Esophagus (tissue), 2 donors: ENCODE data around the gene RTF1. TPM values are rescaled to one million over a fixed set of nuclear protein-coding genes. Genes with fewer than 3 reads are reported as not detected.
"Not testable (repeated sequence)": the region's sequence is repeated elsewhere in the genome, so short reads cannot be mapped to it uniquely, and the experiment has no call there.

Source experiments
- H3K27ac ChIP-seq, 2 donors: one replicate each; pipeline ENCODE4 v1.5.1; 2013; ENCODE audit warnings: low read depth in 2 of 2, mild to moderate bottlenecking in 2 of 2, inconsistent platforms in 1 of 2, low read length in 1 of 2, moderate library complexity in 1 of 2
- H3K27me3 ChIP-seq, 2 donors: one replicate each; pipeline ENCODE4 v1.6.1; 2013; ENCODE audit warnings: low read length in 2 of 2, control low read depth in 1 of 2, mild to moderate bottlenecking in 1 of 2; ENCODE audit not compliant: insufficient read depth in 2 of 2, control insufficient read depth in 1 of 2
- H3K36me3 ChIP-seq, 2 donors: one replicate each; pipeline ENCODE4 v1.6.1; 2013; ENCODE audit warnings: low read length in 1 of 2; ENCODE audit not compliant: control insufficient read depth in 2 of 2, insufficient read depth in 2 of 2
- H3K4me1 ChIP-seq, 2 donors: one replicate each; pipeline ENCODE4 v1.6.1; 2013; ENCODE audit warnings: low read length in 1 of 2; ENCODE audit not compliant: control insufficient read depth in 2 of 2, insufficient read depth in 2 of 2
- H3K4me3 ChIP-seq, 2 donors: one replicate each; pipeline ENCODE4 v1.5.1; 2013; ENCODE audit warnings: low read length in 2 of 2, mild to moderate bottlenecking in 2 of 2, low read depth in 1 of 2, moderate library complexity in 1 of 2
- H3K9me3 ChIP-seq, 2 donors: one replicate each; pipeline ENCODE4 v1.6.1; 2013; ENCODE audit warnings: mild to moderate bottlenecking in 2 of 2, low read depth in 1 of 2, low read length in 1 of 2, moderate library complexity in 1 of 2; ENCODE audit not compliant: control insufficient read depth in 2 of 2, insufficient read depth in 1 of 2
- WGBS, 2 donors: extraction: QIAGEN DNeasy Blood & Tissue Kit; methylation state at CpG; one replicate each; pipeline ENCODE4 v1.1.7; 2013; 5-methylcytosine and 5-hydroxymethylcytosine counted together
- polyA plus RNA-seq, 2 donors: library from polyadenylated mRNA; stranded (reverse); fragments of 200-250 nt; gene quantifications; one replicate each; pipeline ENCODE4 v1.2.3, GENCODE V29; 2013
- donor health status: healthy with polysubstance abuse.
- donor health status: Bipolar disorder and iron deficiency.

Gene RTF1
- polyA plus RNA-seq, 2 donors = 12.2 to 16.2 TPM

DNA sequence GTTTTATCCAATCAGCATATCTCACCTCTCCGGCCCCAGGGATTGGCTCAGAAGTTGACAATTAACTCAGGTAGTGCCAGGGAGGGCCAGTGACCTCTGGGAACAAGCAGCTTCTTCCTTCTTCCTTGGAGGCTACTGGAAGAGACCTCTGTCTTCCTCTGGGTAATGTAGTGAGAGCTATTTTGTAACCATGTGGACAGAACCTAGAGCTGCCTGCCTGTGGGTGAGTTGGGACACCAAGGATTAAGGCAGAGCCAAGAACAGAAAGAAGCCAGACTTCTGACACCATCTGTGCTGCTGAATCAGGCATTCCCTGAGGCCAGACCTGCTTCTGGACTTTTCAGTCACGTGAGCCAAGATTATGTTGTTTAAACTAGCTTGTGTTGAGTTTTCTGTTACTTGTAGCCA lies 8.7 kb upstream of the RTF1 start:
- Histone ChIP-seq H3K27ac (no peak overlapping the region), H3K36me3 (no peaks in the 10 kb centered on the region), H3K9me3 (no peaks in the 10 kb centered on the region), H3K27me3 (no peaks in the 10 kb centered on the region), H3K4me3 (no peak overlapping the region), H3K4me1 (no peaks in the 10 kb centered on the region)
- WGBS, 2 donors = 51 to 60% methylated on average over 2 of the region's 2 CpGs

DNA sequence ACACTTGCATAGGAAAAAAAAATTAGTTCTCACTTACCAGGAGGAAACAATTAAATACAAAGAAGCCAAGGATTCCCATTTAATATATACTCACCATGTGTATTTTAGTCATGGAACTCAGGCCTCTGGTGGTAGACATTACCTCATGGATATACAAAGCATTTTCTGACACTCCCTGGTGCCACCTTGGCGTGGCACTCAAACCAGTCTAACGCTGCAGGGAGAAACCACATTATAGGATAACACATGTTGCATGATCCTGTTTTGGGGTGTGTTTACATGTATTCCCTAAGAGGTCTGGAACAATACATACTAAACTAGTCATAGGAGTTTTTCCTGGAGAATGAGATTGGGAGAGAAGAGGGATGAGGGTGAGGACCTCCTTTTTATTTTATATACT lies 5.9 kb upstream of the RTF1 start:
- Histone ChIP-seq H3K4me3 (no peak overlapping the region), H3K27ac (no peak overlapping the region), H3K4me1 (peaks cover 0 to 4% of the 10 kb centered on the region in 2 donors), H3K27me3 (no peaks in the 10 kb centered on the region), H3K9me3 (no peaks in the 10 kb centered on the region), H3K36me3 (no peaks in the 10 kb centered on the region)
- 50 to 56% methylated on average over 2 of the region's 2 CpGs for WGBS, 2 donors

DNA sequence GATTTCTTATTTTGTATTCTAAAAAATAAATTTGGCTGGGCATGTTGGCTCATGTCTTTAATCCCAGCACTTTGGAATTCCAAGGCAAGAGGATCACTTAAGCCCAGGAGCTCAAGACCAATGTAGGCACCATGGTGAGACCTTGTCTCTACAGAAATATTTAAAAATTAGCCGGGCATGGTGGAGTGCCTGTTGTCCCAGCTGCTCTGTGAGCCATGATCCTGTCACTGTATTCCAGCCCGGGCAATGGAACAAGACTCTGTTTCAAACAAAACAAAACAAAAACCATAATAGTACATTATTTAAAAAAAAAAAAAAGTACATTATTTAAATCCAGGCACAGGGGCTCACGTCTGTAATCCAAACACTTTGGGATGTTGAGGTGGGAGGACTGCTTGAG lies 5.5 kb upstream of the RTF1 start:
- Histone ChIP-seq H3K9me3 (no peaks in the 10 kb centered on the region), H3K4me1 (peaks cover 2 to 5% of the 10 kb centered on the region in 2 donors), H3K27ac (no peak overlapping the region), H3K36me3 (no peaks in the 10 kb centered on the region), H3K4me3 (no peak overlapping the region), H3K27me3 (no peaks in the 10 kb centered on the region)
- 72 to 73% methylated on average over 3 of the region's 3 CpGs for WGBS, 2 donors

DNA sequence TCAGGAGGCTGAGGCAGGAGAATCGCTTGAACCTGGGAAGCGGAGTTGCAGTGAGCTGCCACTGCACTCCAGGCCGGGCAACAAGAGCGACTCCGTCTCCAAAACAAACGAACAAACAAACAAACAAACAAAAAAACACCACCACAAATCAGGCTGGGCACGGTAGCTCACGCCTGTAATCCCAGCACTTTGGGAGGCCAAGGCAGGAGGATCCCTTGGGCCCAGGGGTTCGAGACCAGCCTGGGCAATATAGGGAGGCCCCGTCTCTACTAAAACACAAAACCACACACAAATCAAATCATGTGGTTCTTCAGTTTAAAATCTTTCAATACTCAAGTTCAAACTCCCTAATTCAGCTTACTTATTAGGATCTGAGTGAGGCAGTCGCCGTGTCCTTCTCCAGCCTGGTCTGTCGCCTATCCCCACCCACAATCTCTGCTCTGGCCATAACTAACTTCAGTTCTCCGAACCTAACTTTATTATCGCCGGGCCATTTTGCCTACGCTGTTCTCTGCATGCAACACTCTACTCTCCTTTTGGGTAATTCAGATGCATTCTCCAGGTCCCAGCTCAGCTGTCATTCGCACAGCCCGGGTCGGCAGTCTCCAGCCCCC lies 660 bp upstream of the RTF1 start:
- H3K4me1 ChIP-seq = peaks cover 2 to 5% of the 10 kb centered on the region in 2 donors

DNA sequence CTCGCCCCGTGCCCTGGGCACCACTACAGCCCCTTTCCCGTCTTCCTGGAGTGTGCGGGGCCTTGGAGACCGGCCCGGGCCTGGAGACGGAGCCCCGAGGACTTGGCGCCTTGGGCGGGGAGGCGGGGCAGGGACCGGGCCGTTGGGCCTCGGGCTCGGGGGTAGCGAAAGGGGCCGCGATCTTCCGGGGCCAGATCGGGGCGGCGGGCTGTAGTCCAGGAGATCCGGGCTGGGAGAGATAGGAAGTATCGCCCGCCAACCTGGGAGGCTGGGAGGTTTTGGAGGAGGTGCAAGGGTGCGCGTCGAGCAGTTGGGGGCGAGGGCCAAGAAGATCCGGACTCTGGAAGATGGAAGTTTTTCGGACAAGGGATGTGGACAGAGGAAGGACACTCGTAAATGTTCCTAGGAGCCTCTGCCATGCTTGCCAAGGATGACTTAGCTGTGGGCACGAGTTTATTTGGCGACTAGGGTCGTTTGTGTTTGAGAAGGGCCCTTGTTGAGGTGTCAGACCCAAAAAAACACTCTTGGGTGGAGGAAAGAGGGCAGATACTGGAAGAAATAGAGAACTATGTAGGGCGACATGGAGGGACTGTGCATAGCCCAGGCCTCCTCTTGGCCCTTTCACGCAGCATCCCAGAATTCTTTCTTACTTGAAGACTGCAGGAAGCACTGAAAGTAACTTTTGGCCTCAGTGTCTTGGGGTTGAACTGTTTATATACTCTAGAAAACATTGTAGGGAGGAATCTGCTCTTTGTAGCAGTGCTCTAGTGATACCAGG lies 712 bp downstream of the RTF1 start:
- WGBS, 2 donors = 0 to 1% methylated on average over 35 to 37 of the region's 37 CpGs
- Histone ChIP-seq H3K36me3 (no peaks in the 10 kb centered on the region), H3K9me3 (no peaks in the 10 kb centered on the region), H3K27ac (peak overlapping the region; percentile 86 to 91), H3K27me3 (no peaks in the 10 kb centered on the region), H3K4me1 (peaks cover 2 to 5% of the 10 kb centered on the region in 2 donors), H3K4me3 (peak overlapping the region; percentile 87 to 88)

More for the DNA sequence above, 660 bp upstream of the RTF1 start:
- H3K9me3 ChIP-seq = no peaks in the 10 kb centered on the region
- peak overlapping the region; percentile 87 to 88 for H3K4me3 ChIP-seq
- H3K27ac ChIP-seq = peak overlapping the region; percentile 76 to 92
- H3K27me3 ChIP-seq = no peaks in the 10 kb centered on the region
- 31% methylated on average over 20 of the region's 20 CpGs for WGBS, 2 donors
- H3K36me3 ChIP-seq = no peaks in the 10 kb centered on the region

DNA sequence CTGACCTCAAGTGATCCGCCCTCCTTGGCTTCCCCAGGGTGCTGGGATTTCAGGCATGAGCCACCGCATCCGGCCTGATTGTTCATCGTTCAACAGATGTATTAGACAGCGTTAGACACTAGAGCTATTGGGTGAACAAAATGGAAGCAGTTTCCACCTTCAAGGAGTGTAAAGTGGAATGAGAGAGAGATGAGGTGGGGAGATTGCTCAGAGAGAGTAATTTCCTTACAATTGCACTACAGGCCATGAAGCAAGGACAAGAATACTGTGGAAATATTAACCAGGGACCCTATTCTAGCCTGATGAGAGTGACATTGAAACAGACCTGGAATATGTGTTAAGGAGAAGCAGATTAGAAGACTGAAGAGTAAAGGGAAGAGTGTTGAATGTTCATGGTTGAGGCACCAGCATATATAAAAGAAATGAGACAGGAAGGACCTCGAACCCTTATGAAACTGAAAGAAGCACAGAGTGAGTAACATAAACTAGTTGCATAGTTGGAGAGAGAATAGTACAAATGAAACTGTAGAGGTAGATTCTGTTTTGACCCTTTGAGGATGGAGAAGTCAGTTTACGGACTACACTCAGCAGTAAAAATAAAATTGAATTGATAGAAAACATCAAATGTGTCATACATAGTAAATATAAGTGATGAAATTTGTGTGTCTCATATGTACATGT lies 7.2 kb downstream of the RTF1 start:
- Histone ChIP-seq H3K4me3 (no peak overlapping the region), H3K36me3 (no peaks in the 10 kb centered on the region), H3K9me3 (no peaks in the 10 kb centered on the region), H3K27me3 (no peaks in the 10 kb centered on the region), H3K27ac (no peak overlapping the region), H3K4me1 (no peaks in the 10 kb centered on the region)
- WGBS, 2 donors = 91% methylated on average over 7 of the region's 7 CpGs

DNA sequence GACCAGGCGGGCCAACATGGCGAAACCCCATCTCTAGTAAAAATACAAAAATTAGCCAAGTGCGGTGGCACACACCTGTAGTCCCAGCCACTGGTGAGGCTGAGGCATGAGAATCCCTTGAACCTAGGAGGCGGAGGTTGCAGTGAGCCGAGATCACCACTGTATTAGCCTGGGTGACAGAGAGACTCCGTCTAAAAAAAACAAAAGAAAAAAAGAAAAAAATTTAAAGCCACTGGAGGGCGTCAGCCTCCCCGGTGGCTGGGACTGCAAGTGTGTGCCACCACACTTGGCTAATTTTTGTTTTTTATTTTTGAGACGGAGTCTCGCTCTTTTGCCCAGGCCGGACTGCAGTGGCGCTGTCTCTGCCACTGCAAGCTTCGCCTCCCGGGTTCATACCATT lies 7.9 kb downstream of the RTF1 start:
- Histone ChIP-seq H3K36me3 (no peaks in the 10 kb centered on the region), H3K9me3 (no peaks in the 10 kb centered on the region), H3K27ac (no peak overlapping the region), H3K4me1 (no peaks in the 10 kb centered on the region), H3K4me3 (no peak overlapping the region), H3K27me3 (no peaks in the 10 kb centered on the region)
- 95 to 96% methylated on average over 14 of the region's 14 CpGs for WGBS, 2 donors

DNA sequence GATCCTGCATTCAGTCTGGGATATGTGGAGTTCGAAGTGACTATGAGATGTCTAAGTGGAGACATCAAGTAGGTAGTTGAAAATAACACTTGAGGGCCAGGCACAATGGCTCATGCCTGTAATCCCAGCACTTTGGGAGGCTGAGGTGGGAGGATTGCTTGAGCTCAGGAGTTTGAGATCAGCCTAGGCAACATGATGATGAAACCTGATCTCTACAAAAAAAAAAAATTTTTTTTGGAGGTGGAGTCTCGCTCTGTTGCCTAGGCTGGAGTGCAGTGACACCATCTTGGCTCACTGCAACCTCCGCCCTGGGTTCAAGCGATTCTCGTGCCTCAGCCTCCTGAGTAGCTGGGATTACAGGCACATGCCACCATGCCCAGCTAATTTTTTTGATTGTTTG lies 9.0 kb downstream of the RTF1 start:
- H3K9me3 ChIP-seq, H3K4me3 ChIP-seq, H3K27me3 ChIP-seq, H3K36me3 ChIP-seq, H3K4me1 ChIP-seq, H3K27ac ChIP-seq: not testable (repeated sequence)
- WGBS, 2 donors = 95 to 97% methylated on average over 5 of the region's 5 CpGs

DNA sequence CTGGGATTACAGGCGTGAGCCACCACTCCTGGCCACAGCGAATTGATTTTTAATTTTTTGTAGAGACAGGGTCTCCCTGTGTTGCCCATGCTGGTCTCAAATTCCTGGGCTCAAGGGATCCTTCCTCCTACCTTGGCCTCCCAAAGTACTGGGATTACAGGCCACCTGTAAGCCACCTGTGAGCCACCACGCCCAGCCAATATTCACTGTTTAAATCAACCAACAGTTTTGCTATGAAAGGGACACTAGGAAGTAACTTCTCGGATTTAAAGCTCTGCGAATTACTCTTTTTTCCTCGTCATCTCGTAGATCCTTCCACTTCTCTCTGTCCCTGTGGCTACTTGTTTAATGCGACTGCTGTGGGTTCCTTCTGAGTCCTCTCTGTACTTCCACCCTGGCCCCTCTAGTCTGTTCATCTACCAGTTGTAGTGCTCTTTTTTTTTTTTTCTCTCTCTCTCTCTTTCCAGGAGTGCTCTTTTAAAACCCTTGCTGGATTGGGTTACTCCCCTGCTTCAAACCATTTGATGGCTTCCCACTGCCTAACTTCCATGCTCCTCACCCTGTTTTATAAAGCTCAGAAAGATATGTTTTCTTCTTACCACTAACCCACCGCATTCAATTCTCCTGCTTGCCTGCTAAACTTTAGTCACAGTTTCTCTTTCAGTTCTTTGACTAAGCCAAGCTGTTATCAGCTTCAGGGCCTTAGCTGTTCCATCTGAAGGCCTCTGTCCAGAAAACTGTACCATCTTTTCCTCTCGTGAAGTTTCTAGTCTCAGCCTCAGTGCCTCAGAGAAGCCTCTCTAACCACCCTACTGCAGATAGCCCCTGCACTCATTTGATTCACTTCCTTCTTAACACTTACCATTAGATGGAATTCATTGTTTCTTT lies 12.4 kb downstream of the RTF1 start:
- Histone ChIP-seq H3K9me3 (no peaks in the 10 kb centered on the region), H3K27me3 (no peaks in the 10 kb centered on the region), H3K27ac (no peak overlapping the region), H3K4me1 (no peaks in the 10 kb centered on the region), H3K4me3 (no peak overlapping the region), H3K36me3 (no peaks in the 10 kb centered on the region)
- 77 to 87% methylated on average over 10 of the region's 10 CpGs for WGBS, 2 donors
